Stimulated activated CD4-positive, alpha-beta T cell treated with anti-CD3 and anti-CD28 coated beads, Interleukin-12 subunit alpha, Interleukin-12 subunit beta, amount 100 ng/mL, for 24 hours (primary cell): Measurements from ENCODE around the gene IGFN1.
"Not testable (repeated sequence)": the region's sequence is repeated elsewhere in the genome, so short reads cannot be mapped to it uniquely, and the experiment has no call there.

Source experiments
- DNase-seq, 2 experiments: peaks; one replicate each; pipeline ENCODE4 v3.0.0-alpha.2; 2020; ENCODE audit warnings: low read depth in 2 of 2

The IGFN1 gene

GRCh38 chr1:201250326-201251011 lies 59.8 kb downstream of the IGFN1 start:
- no peak for DNase-seq

- DNase-seq, result no peak
Observed at GRCh38 chr1:201251411-201251810, 60.8 kb downstream of the IGFN1 start.

GRCh38 chr1:201251851-201252430 lies 61.3 kb downstream of the IGFN1 start:
- DNase-seq, result no peak

GRCh38 chr1:201252944-201253371 lies 62.3 kb downstream of the IGFN1 start:
- DNase-seq, result no peak

GRCh38 chr1:201253411-201253810 lies 62.8 kb downstream of the IGFN1 start:
- no peak for DNase-seq

GRCh38 chr1:201253906-201254624 lies 63.4 kb downstream of the IGFN1 start:
- no peak for DNase-seq

GRCh38 chr1:201254625-201255478 lies 64.2 kb downstream of the IGFN1 start:
- peak; percentile 28 to 71 for DNase-seq

- no peak for DNase-seq
Observed at GRCh38 chr1:201255479-201256362, 65.1 kb downstream of the IGFN1 start.

GRCh38 chr1:201258132-201258531 lies 67.5 kb downstream of the IGFN1 start:
- DNase-seq, result not testable (repeated sequence)

- no peak for DNase-seq
Observed at GRCh38 chr1:201258763-201259230, 68.2 kb downstream of the IGFN1 start.

- DNase-seq, result no peak
Observed at GRCh38 chr1:201259476-201260235, 69.0 kb downstream of the IGFN1 start.

GRCh38 chr1:201260236-201260590 lies 69.6 kb downstream of the IGFN1 start:
- DNase-seq, result no peak

GRCh38 chr1:201260648-201261311 lies 70.2 kb downstream of the IGFN1 start:
- no peak for DNase-seq

GRCh38 chr1:201261771-201262547 lies 71.3 kb downstream of the IGFN1 start:
- DNase-seq, result no peak

GRCh38 chr1:201262963-201263608 lies 72.5 kb downstream of the IGFN1 start:
- no peak for DNase-seq

- DNase-seq, result no peak
Observed at GRCh38 chr1:201264072-201264471, 73.4 kb downstream of the IGFN1 start.

GRCh38 chr1:201264554-201264953 lies 73.9 kb downstream of the IGFN1 start:
- DNase-seq, result no peak

GRCh38 chr1:201265756-201266155 lies 75.1 kb downstream of the IGFN1 start:
- DNase-seq, result no peak
